IPS-15b (cell line): Measurements from ENCODE around the gene NCK2.

ENCODE experiments used
- H3K27me3 ChIP-seq: one replicate; pipeline ENCODE4 v1.6.1; 2013; ENCODE audit warnings: low read length; ENCODE audit not compliant: control insufficient read depth, insufficient read depth
- H3K36me3 ChIP-seq: one replicate; pipeline ENCODE4 v1.6.1; 2013; ENCODE audit warnings: low read length; ENCODE audit not compliant: control insufficient read depth, insufficient read depth
- H3K4me1 ChIP-seq: one replicate; pipeline ENCODE4 v1.6.1; 2013; ENCODE audit warnings: mild to moderate bottlenecking, low read length; ENCODE audit not compliant: control insufficient read depth, insufficient read depth
- H3K4me3 ChIP-seq: one replicate; pipeline ENCODE4 v1.5.1; 2013; ENCODE audit warnings: low read depth, low read length
- H3K9ac ChIP-seq: one replicate; pipeline ENCODE4 v1.6.1; 2013; ENCODE audit warnings: low read depth, mild to moderate bottlenecking, low read length
- H3K9me3 ChIP-seq: one replicate; pipeline ENCODE4 v1.6.1; 2013; ENCODE audit warnings: mild to moderate bottlenecking, low read length; ENCODE audit not compliant: control insufficient read depth, insufficient read depth

The NCK2 gene

GRCh38 chr2:105915005-105915558, 170.4 kb downstream of the NCK2 start:
- no peak overlapping the region for H3K4me3 ChIP-seq

GRCh38 chr2:105917226-105917625, 172.5 kb downstream of the NCK2 start:
- no peak overlapping the region for H3K4me3 ChIP-seq
- H3K36me3 ChIP-seq = no peaks in the 10 kb centered on the region
- no peaks in the 10 kb centered on the region for H3K9me3 ChIP-seq
- no peaks in the 10 kb centered on the region for H3K4me1 ChIP-seq
- H3K27me3 ChIP-seq = no peaks in the 10 kb centered on the region
- no peak overlapping the region for H3K9ac ChIP-seq

More at GRCh38 chr2:105915005-105915558, 170.4 kb downstream of the NCK2 start:
- Histone ChIP-seq H3K4me1 (no peaks in the 10 kb centered on the region), H3K9ac (no peak overlapping the region), H3K36me3 (no peaks in the 10 kb centered on the region), H3K9me3 (no peaks in the 10 kb centered on the region), H3K27me3 (no peaks in the 10 kb centered on the region)

- H3K36me3 ChIP-seq = no peaks in the 10 kb centered on the region
- H3K4me3 ChIP-seq = no peak overlapping the region
- H3K4me1 ChIP-seq = no peaks in the 10 kb centered on the region
- no peaks in the 10 kb centered on the region for H3K27me3 ChIP-seq
- no peak overlapping the region for H3K9ac ChIP-seq
- H3K9me3 ChIP-seq = no peaks in the 10 kb centered on the region
Observed at GRCh38 chr2:105917688-105918087, 173.0 kb downstream of the NCK2 start.

GRCh38 chr2:105919191-105919811, 174.6 kb downstream of the NCK2 start:
- Histone ChIP-seq H3K36me3 (no peaks in the 10 kb centered on the region), H3K27me3 (no peaks in the 10 kb centered on the region), H3K9ac (no peak overlapping the region), H3K9me3 (no peaks in the 10 kb centered on the region), H3K4me3 (no peak overlapping the region), H3K4me1 (no peaks in the 10 kb centered on the region)

GRCh38 chr2:105919826-105920225, 175.1 kb downstream of the NCK2 start:
- H3K27me3 ChIP-seq = no peaks in the 10 kb centered on the region
- no peaks in the 10 kb centered on the region for H3K4me1 ChIP-seq
- no peaks in the 10 kb centered on the region for H3K36me3 ChIP-seq
- no peaks in the 10 kb centered on the region for H3K9me3 ChIP-seq
- H3K4me3 ChIP-seq = no peak overlapping the region
- no peak overlapping the region for H3K9ac ChIP-seq

GRCh38 chr2:105924271-105924670, 179.6 kb downstream of the NCK2 start:
- Histone ChIP-seq H3K9me3 (no peaks in the 10 kb centered on the region), H3K4me3 (no peak overlapping the region), H3K4me1 (no peaks in the 10 kb centered on the region), H3K36me3 (no peaks in the 10 kb centered on the region), H3K27me3 (no peaks in the 10 kb centered on the region), H3K9ac (no peak overlapping the region)

GRCh38 chr2:105924932-105925331, 180.2 kb downstream of the NCK2 start:
- Histone ChIP-seq H3K4me1 (no peaks in the 10 kb centered on the region), H3K9ac (no peak overlapping the region), H3K4me3 (no peak overlapping the region), H3K36me3 (no peaks in the 10 kb centered on the region), H3K9me3 (no peaks in the 10 kb centered on the region), H3K27me3 (no peaks in the 10 kb centered on the region)

GRCh38 chr2:105925390-105925789, 180.7 kb downstream of the NCK2 start:
- no peaks in the 10 kb centered on the region for H3K36me3 ChIP-seq
- no peaks in the 10 kb centered on the region for H3K4me1 ChIP-seq
- no peaks in the 10 kb centered on the region for H3K27me3 ChIP-seq
- H3K4me3 ChIP-seq = no peak overlapping the region
- no peaks in the 10 kb centered on the region for H3K9me3 ChIP-seq
- no peak overlapping the region for H3K9ac ChIP-seq

- Histone ChIP-seq H3K9me3 (no peaks in the 10 kb centered on the region), H3K4me3 (no peak overlapping the region), H3K9ac (no peak overlapping the region), H3K27me3 (no peaks in the 10 kb centered on the region), H3K4me1 (no peaks in the 10 kb centered on the region), H3K36me3 (no peaks in the 10 kb centered on the region)
Observed at GRCh38 chr2:105926960-105927678, 182.4 kb downstream of the NCK2 start.

GRCh38 chr2:105928086-105928485, 183.4 kb downstream of the NCK2 start:
- Histone ChIP-seq H3K27me3 (no peaks in the 10 kb centered on the region), H3K9me3 (peaks cover 3% of the 10 kb centered on the region), H3K9ac (no peak overlapping the region), H3K4me3 (no peak overlapping the region), H3K36me3 (no peaks in the 10 kb centered on the region), H3K4me1 (no peaks in the 10 kb centered on the region)

GRCh38 chr2:105928563-105928962, 183.9 kb downstream of the NCK2 start:
- no peaks in the 10 kb centered on the region for H3K36me3 ChIP-seq
- peaks cover 7% of the 10 kb centered on the region for H3K9me3 ChIP-seq
- no peak overlapping the region for H3K4me3 ChIP-seq
- H3K9ac ChIP-seq = no peak overlapping the region
- no peaks in the 10 kb centered on the region for H3K27me3 ChIP-seq
- no peaks in the 10 kb centered on the region for H3K4me1 ChIP-seq

GRCh38 chr2:105929516-105929915, 184.8 kb downstream of the NCK2 start:
- Histone ChIP-seq H3K36me3 (no peaks in the 10 kb centered on the region), H3K4me1 (no peaks in the 10 kb centered on the region), H3K9me3 (peaks cover 9% of the 10 kb centered on the region), H3K27me3 (no peaks in the 10 kb centered on the region), H3K9ac (no peak overlapping the region), H3K4me3 (no peak overlapping the region)
